OCI-M1 (cell line): ENCODE data around the gene LRRC36.

ENCODE experiments used
- DNase-seq: peaks from one replicate; lab custom pipeline; 2025; lab: John Stamatoyannopoulos, UW

Gene LRRC36

DNA sequence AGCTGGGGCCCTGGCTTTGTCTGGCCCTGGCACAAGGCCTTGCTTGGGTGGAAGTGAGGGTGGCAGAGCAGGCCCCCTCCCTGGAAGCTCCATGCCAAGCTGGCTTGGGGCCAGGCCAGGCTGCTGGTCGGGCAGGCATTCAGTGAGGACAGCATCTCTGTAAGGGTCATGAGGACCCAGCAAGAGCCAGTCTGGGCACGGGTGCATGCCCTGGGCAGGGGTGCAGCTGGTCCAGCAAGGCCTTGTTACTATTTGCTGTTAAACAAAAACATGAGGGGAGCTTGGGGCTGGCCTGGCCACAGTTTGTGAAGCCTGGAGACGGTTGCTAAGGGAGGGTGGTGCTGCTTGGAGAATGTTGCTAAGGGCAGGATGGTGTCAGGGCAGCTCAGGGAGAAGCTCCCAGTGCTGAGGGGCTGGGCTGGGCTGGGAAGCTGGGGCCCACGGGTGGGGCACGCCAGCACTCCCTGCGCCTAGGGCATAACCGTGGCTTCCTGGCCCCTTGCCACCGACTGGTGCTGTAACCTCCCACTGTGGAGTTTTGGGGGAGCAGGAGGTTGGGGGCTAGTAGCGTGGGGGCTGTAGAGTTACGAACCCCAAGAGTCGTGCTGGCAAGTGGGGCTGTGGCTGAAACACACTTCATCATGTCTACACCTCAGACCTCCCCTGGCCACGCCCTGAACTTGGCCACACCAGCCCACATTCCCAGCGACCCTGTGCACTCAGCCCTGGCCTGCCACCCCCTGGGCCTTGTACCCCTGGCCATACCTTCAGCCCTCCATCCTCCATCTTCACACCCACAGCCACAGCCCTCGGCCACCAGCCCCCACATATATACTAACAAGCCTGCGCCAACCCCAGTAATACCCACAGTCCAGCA, 65.0 kb downstream of the LRRC36 start:
- DNase-seq: no peak

- DNase-seq: no peak
Measured at GRCh38 chr16:67392301-67393059, 65.9 kb downstream of the LRRC36 start.

- peak; percentile 17 for DNase-seq
Measured at GRCh38 chr16:67393111-67393787, 66.6 kb downstream of the LRRC36 start, which contains the start of gene TPPP3. TSS of gene TPPP3 (minus strand) at chr16:67393498. CDS start at chr16:67391111, 2,387 bp downstream.

DNA sequence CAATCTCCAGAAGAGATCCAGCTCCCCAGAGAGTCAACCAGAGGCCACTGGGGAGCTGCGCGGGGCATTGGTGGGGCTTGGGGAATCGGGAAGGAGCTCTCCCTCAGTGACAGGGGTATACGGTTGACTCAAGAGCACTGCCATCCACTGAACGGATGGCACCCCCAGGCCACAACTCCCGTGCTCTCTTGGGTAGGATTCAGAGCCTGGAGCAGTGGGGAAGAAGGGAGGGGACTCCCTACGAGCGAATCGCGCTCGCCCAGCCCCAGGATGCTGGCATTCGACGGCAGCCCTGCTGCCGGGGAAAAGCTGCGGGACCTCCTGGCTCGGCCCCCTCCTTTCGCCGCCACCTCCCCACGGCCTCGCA, 67.2 kb downstream of the LRRC36 start:
- no peak for DNase-seq

DNA sequence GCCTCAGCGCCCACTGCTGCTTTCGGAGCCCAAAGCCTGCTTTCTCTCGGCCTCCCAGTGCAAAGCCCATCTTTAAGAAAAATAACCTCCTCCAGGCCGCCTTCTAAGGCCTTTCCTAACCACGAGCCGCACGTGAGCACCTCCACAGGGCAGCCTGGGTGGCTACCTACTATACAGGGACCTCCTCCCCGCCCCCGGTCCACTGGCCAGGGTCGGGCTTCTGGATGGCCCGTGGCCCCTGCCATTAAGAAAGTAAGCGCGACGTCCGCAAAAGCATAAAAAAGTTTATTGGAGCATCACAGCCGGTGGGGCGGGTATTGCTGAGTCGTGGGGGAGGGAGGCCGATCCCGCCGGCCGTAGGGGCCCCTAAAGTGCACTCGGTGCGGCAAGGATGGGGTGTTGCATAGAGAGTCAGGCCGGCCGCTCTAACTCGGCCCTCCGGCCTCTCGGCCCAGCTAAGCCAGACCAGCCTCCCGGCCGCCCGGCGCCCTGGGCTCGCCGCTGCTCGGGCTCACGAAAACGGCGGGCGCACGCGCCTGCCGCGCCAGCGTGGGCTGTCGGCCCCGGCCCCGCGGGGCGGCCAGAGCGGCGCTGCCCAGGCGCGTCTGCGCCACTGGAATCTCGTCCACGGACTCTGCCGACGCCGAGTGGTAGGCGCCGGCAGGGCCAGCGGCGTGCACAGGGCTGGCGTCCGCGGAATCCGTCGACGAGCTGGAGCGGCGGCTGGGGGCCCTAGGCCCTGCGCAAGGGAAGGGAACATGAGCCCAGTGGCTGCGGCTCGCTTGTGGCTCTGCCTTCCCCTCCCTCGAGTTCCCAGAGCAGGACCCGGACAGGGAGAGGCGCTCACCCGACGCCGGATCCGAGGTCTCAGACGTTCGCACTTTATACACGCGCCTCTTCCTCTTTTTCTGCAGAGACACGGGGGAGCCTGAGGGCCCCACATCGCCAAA, 67.8 kb downstream of the LRRC36 start:
- DNase-seq: no peak

- DNase-seq: no peak
Measured at GRCh38 chr16:67395105-67395457, 68.5 kb downstream of the LRRC36 start.

GRCh38 chr16:67395458-67396158, 69.0 kb downstream of the LRRC36 start:
- no peak for DNase-seq

DNA sequence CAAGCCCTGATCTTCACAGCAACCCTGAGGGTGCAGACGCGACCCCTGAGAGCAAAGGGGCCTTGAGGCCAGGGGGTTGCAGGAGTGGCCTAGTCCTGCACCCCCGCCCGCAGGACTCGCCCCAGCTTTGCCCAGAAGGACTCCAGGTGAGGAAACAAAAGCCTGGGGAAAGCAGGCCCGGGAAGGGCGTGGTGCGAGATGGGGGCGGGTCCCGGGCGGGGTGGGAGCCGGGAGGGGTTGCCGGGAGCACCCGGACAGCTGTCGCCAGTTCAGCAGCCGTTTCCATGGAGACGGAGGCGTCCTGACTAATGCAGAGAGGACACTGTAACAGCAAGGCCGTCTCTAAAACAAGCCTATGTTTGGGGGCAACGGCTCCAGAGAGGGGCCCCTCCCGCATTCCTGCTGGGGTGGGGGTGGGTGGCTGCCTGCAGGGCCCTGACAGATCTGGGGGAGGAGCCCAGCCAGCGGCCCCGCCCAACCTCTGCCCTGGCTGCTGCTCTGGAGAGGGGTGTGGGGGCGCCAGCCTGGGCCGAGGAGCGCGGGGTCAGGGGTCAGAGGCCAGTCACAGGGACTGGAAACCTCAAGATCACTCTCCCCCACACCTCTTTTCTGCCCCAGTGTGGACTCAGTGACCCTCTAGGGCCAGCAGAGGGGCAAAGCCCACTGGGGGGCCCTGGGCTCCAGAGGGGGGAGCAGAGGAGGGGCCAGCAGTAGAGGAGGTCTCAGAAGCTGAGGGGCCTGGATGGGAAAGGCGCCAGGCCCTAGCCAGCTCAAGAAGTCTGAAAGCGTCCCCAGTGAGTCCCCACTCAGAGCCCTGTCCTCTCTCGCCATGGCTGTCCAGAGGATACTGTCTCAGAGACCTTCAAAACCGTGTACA, 69.8 kb downstream of the LRRC36 start:
- peak; percentile 47 for DNase-seq

GRCh38 chr16:67397036-67397801, 70.6 kb downstream of the LRRC36 start:
- no peak for DNase-seq

- DNase-seq: no peak
Measured at GRCh38 chr16:67397812-67398545, 71.4 kb downstream of the LRRC36 start.

GRCh38 chr16:67398546-67399217, 72.1 kb downstream of the LRRC36 start:
- DNase-seq: no peak

DNA sequence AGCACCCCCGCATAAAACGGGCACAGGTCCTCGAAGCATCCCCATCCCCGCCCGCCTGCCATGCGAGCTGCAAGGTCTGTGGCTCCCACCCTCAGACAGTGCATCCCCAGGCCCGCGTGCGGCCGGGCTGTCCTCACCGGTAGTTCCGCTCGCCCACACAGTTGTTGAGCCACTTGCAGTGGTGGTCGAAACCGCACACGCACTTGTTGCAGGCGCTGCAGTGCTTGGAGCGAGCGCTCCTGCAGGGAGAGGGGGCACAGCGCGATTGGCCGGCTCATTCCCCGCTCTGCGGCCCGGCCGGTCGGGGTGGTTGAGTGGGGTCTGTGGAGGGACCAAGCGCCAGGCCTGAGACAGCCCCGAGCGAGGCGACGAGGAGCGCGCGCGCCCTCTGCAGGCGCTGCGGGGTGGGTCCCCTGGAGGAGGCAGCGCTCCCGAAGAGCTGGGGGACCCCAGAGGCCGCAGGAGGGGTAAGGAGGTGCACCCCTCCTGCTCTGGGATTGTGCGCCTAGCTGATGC, 72.7 kb downstream of the LRRC36 start:
- DNase-seq: peak; percentile 26

DNA sequence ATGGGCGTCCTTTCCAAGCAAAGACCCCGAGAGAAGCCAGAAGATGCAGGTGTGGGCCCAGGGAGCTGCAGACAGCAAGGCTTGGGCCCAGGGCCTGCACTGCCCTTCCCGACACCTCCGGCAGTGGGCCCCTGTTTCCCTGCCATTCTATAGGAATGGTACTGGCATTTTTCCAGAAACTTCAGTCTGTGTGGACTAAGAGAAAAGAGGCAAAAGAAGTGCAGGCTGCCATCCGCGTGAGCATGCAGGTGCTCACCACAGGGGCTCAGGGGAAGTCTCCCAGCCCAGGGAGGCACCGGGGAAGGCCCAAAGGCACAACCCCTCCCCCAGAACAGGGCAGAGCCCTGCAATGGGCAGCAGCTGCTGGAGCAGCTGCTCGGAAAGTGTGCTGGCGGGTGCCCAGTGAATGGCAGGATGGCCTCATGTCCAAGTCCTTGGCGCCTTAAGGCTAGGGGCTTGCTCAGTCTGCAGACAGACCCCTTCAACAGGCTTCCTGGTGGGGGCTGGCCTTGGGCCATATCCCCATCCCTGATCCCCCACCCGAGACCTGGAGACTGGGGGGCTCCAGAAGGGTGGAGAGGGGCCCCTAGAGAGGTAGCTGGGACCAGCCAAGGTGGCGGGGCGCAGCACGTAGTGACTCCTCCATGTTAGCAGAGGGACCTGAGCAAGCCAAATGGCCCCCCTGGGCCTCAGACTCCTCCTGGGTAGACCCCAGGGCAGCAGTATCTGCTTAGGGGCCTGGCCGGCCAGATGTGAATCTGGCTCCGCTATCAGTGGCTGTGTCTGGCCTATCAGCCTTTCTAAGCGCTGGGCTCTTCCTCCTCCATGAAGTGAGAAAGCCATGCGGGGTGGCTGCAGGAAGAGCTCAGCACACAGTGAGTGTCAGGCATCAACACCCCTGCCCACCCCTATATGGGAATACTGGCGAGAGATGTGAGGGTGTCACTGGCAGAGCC, 73.4 kb downstream of the LRRC36 start:
- no peak for DNase-seq

- DNase-seq: no peak
Measured at GRCh38 chr16:67400901-67401300, 74.3 kb downstream of the LRRC36 start.

DNA sequence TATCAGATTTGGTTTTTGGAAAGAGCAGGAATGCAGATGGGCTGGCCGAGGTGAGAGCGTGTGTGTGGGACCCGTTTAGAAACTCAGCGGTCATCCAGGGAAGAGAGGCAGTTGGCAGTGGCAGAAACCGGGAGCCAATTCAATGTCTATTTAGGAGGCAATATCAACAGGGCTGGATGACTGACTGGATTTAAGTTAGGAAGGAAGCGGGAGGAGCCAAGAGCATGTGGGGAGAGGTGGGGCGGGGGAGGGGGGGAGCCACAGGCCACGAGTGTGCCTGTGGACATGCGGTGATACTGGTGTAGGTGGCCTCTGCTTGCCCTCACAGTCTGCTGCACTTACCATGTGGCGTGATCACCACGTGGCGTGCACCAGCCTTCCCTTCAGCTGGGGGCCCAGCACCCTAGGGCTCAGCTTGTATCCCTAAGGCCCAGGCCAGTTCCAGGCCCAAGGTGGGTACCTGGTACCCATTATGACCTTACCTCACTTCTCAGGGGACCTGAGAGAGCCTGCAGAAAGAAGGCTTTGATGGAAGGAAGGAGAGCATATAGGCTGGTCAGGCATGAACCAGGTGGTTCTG, 77.5 kb downstream of the LRRC36 start:
- DNase-seq: no peak

- no peak for DNase-seq
Measured at GRCh38 chr16:67404740-67405226, 78.2 kb downstream of the LRRC36 start.
